Measurements from ENCODE around the gene EPHA5.

Gene EPHA5

DNA sequence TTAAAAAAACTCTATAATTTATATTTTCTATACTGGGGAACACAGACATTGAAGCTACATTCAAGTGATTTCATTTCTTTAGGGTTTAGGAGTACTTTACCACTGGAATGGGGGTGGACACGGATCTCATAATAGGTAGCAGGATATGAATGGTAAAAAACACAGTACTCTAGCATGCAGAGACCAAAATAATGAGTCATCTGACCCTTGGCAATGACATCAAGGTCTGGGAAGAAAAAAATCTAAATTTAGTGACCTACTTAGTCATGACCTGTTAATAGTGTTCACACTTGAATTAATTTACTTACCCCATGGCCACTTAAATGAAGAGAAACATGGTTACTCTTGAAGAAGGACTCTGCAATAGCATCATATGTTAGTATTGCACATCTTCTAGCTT is 187.9 kb downstream of the EPHA5 start:
- no peak for DNase-seq

GRCh38 chr4:65472531-65472930 is 197.8 kb downstream of the EPHA5 start:
- no peak for DNase-seq

DNA sequence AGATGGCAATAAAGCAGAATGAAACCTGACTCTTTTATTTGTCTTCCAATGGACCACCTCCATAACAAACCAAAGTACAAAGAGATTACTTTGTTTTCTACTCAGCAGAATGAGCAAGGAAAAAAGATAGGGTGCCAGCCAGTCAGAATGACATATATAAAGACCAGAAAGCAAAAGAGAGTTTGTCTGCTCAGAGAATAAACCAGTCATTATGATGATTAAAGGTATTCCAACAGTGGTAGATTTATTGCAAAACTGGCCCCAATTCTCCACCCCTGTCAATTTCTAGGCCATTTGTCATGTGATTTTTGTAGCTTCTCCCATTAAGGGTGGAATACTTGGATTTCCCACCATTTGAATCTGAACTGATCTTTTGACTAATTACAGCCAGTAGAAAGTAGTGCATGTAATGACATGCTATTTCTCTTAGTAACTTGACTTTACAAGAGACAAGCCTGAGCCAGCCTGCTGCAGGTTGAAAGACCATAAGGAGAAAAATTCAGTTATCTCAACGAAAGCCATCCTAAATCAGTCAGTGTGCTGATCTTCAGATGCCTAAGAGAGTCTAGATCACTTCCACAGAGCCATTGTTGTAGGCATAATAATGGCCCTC is 203.1 kb downstream of the EPHA5 start:
- DNase-seq, result no peak

DNA sequence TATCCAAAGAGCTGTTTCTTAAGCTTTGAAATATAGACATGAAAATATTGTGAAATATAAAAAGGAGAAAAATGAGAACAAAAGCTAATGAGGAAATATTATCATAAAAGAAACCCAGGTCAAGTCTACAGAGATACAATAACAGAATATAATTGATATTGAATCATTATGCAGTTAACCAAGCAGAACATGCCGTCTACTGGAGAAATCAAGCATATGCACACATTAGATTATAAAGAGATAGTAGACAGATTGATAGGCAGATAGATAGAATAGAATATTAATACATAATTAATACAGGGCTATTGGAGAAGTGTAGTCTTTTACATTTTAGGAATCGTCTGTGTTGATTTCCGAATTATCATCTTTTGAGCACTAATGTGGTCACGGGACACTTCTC is 208.5 kb downstream of the EPHA5 start:
- DNase-seq, result no peak

GRCh38 chr4:65457011-65457410 is 213.3 kb downstream of the EPHA5 start:
- no peak for DNase-seq

DNA sequence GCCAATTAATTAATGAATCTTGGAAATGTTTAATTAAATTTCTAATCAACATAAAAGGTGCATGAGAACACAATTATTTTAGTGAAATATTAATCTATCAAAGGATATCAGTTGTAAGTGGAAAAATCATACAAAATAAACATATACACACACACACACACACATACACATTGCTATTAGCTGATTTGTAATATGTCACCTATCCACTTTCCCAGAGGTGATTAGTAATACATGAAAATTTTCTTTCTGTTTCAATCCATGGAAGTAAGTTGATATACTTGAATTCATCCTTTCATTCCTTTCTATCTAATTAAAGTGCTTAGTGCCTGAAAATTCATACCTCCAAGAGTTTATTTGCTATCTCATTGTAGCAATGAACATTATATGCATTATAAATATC is 213.7 kb downstream of the EPHA5 start:
- no peak for DNase-seq

GRCh38 chr4:65453398-65453797 is 216.9 kb downstream of the EPHA5 start:
- DNase-seq, result no peak

GRCh38 chr4:65450899-65451298 is 219.4 kb downstream of the EPHA5 start:
- DNase-seq, result no peak

DNA sequence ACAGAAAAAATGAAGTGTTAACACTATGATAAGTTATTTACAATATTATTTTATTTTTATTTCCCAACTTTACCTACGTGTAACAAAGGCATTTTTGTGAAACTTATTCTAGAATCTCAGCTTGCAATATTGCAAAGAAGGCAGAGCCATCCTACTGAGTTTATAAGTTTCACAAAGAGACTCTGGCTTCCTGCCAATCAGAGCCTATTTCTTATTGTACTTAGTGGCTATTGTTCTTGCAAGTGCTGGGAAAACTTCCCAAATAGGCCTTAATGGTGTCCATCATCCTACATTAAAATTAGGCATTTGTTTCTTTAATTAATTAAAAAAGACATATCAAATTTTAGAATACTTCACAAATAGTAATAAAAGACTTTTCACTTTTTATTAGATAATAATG is 233.2 kb downstream of the EPHA5 start:
- no peak for DNase-seq

- DNase-seq, result no peak
Observed at GRCh38 chr4:65422109-65422508, 248.2 kb downstream of the EPHA5 start.

DNA sequence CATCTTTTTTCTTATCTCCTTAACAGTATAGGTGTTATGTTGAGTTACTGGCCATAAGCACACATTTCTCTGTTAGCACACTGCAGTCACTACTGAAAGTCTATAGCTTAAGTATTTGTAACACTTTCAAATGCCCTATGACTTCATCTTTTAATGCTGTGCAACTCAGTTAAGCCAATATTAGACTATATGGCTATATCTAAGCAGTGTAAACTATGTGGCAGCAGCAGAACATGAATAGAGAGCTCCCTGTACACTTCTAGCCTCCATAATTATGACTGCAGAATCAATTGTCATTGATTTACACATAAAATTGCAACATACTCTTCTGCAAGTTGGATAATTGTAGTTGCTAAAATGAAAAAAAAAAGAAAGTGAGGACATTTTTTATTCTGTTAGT is 250.3 kb downstream of the EPHA5 start:
- no peak for DNase-seq

- DNase-seq, result no peak
Observed at GRCh38 chr4:65416891-65417290, 253.4 kb downstream of the EPHA5 start.

DNA sequence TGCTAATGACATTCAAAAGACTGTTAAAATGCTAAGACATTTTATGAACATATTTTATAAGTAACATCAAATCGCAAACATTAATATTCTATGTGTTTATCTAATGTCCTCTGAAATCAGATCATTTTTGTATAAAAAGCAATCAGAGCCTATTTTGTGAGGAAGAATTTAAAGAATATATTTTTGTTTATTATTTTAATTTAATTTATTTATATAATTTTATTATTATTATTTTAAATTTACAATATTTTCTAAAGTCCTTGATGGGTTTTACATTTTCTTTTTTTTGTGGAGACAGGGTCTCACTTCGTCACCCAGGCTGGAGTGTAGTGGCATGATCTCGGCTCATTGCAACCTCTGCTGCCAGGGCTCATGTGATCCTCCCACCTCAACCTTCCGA is 262.8 kb downstream of the EPHA5 start:
- no peak for DNase-seq

- no peak for DNase-seq
Observed at GRCh38 chr4:65401083-65401482, 269.2 kb downstream of the EPHA5 start.

DNA sequence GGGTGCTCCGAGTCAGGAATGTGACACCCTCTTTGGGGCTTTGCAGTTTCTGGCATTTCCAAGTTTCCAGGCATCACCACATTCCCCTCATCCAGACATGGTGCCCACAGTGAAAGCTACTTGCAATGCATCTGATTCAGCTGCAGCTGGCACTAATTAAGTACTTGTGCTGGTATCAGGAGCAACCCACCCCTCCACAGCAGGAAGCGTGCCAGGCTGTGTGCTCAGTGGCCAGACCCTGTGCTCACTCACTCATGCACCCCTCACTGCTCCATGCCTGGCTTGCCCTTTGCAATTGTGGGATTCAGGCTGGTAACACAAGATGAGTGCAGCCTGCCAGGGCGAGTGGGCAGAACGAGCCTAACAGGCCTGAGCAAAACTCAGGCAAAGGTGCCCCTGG is 271.2 kb downstream of the EPHA5 start:
- DNase-seq, result no peak

DNA sequence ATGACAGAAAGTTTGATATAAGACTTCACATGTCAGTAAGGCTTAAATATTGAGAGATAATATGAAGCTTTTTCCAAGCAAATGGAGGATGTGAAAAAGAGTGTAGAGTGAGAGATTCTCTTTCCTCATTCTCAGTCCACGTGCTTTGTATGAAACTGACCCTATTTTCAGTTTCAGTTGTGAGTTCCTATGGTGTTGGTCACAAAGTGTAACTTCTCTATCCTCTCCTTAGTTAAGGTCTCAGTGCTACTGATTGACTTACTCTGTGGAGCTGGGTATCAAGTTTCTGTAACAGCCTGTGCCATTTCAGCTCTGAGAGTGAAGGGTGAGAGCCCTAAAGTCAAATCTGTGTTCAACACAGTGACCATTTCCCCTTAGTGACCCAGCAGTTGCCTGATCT is 277.2 kb downstream of the EPHA5 start:
- DNase-seq, result no peak

GRCh38 chr4:65392488-65392887 is 277.8 kb downstream of the EPHA5 start:
- no peak for DNase-seq

DNA sequence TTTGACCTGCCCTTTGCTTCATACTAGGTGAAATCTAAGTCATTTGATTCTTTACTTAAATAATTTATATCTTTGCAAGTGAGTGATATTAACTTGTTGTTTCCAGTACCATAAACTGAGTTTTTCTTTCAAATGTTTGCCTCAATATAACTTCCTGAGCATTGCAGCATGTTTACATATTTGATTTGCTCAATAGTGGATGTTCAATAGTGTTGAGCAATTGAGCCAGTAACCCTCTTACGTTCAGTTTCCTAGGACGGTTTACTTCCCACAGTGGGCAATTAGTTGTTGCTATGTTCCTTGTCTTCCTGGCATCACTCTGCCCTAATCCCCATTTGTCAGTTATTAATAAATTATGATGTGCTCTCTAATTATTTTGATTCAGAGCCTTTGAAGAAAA is 278.5 kb downstream of the EPHA5 start:
- DNase-seq, result no peak

DNA sequence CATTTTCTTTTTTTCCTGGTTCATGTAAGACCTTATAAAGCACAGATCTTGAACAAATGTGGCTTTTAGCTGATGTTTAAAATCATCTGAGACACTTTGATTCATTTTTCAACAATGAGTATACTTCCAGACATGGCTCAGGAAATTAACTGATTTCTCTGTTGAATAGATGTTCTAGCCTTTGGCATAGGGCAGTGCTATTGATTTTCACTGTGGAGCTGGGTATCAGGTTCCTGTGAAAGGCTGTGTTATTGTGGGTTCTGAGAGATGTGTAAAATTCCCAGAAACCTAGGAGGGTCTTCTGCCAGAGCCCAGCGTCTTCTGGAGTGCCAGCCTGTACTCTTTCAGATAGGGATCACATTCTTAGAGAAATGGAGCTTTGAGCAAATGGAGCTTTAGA is 278.9 kb downstream of the EPHA5 start:
- DNase-seq, result no peak

DNA sequence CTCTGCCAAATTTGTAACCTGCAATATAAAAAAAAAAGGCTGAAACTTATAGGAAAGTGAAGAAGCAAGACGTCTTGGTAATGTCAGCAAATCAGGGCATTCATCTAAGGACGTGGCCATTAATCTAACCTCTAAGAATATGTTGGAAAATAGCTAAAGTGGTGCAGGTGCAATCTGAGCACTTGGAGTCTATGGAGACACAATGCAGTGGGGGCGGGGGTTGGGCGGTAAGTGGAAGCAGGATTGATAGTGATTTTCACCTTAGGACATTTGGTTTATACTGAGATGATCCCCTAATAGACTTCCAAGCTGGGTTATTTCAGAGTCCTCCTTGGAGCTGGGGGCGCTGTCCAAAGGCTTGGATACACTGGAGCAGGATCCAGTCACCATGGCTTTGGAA is 283.4 kb downstream of the EPHA5 start:
- no peak for DNase-seq

- no peak for DNase-seq
Observed at GRCh38 chr4:65383589-65384305, 286.5 kb downstream of the EPHA5 start.

GRCh38 chr4:65381648-65382047 is 288.6 kb downstream of the EPHA5 start:
- DNase-seq, result no peak

DNA sequence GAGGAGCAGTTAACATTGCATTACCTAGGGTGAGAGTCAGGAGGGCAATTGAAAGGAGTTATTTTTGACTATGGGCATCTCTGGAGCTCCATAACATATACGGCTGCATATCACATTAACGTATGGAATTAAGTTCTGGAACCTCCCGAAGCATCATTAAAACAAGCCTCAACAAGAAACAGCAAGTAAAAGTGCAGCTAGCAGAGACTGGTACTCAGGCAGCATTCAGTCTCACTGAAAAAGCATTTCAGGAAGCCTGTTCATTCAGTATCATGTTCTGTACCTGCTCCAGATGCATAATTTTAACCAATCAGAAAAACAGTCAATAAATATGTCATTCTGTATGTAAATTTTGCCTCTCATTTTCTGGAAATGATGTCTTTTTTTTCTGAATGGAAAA is 299.6 kb downstream of the EPHA5 start:
- DNase-seq, result no peak

DNA sequence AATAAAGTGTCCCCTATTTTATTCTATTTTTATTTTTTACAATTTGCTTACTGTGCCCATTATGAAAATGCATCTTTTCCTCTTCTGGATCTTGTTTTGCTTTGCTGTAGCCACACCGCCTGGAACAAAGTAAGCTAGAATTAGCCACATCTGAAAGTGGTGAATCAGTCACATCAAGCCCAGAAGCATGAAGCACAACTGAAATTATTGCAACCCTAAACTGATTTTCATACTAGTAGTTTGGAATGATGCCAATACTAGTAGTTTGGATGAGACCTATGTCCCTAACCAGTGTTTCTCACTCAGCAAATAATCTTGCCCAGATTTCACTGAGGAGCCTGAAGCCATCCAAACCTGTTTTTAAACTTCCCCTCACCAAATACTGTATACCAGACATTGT is 303.0 kb downstream of the EPHA5 start:
- no peak for DNase-seq

- no peak for DNase-seq
Observed at GRCh38 chr4:65358914-65359313, 311.4 kb downstream of the EPHA5 start.

Data from activated CD4-positive, alpha-beta T cell treated with anti-CD3 and anti-CD28 coated beads, Interleukin-10, Interleukin-2, amounts not matched to agents 100 ng/mL and 50 ng/mL, durations not matched to agents 16 hours and 8 hours (primary cell).